Camera-type eye (tissue), 1 donor: Measurements from ENCODE around the gene ME1. TPM values are rescaled to one million over a fixed set of nuclear protein-coding genes. Genes with fewer than 3 reads are reported as not detected.

Experiments
- total RNA-seq: library from RNA; depleted of rRNA; stranded (reverse); fragments of >200 nt; gene quantifications from one replicate; pipeline ENCODE4 v1.2.3, GENCODE V29; 2014

ME1 gene
- total RNA-seq: 17.9 TPM

DNA sequence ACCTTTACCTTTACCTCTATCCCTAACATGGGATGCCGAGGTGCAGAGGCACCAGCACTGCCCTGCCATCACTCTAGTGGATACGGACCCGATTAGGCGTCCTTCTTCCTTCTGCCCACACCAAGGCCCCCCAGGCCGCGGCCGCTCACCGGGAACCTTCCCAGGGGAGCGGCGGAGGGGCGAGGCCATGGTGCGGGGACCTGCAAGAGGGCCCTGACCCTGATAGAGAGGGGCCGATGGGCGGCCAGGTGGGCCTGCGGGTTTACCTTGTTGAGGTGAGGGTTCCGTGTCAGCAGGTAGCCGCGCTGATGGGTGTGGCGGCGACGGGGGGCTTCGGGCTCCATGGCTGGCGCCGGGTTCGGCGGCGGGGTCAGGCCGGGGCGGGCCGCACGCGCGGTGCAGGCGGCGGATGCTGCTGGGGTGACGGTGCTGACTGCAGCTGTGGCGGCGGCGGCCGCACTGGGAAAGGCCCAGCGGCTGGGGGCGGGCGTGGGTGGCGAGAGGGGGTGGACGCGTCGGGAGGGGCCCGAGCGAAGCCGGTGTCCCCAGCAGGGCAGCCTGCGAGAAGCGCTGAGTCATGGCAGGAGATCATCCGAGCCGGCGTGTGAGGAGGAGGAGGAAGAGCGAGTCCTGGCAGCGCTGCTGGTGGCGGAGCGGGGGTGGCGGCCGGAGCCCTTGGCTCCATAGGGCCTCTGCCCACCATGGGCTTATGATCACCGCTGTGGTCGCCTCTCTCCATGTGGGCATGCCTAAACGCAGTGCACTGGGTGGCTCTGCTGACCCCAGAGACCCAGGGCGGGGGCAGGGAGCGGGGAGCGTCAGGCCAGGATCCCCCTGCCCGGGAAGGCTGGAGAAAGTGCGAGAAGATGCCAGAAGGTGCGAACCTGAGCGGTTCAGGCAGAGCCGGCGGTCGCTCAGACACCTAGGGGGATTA lies at the start of gene ME1:
Gene ME1 (minus strand): TSS at position 441 of the 934 bp plus-strand sequence. CDS start 97 bp downstream, at position 344.

DNA sequence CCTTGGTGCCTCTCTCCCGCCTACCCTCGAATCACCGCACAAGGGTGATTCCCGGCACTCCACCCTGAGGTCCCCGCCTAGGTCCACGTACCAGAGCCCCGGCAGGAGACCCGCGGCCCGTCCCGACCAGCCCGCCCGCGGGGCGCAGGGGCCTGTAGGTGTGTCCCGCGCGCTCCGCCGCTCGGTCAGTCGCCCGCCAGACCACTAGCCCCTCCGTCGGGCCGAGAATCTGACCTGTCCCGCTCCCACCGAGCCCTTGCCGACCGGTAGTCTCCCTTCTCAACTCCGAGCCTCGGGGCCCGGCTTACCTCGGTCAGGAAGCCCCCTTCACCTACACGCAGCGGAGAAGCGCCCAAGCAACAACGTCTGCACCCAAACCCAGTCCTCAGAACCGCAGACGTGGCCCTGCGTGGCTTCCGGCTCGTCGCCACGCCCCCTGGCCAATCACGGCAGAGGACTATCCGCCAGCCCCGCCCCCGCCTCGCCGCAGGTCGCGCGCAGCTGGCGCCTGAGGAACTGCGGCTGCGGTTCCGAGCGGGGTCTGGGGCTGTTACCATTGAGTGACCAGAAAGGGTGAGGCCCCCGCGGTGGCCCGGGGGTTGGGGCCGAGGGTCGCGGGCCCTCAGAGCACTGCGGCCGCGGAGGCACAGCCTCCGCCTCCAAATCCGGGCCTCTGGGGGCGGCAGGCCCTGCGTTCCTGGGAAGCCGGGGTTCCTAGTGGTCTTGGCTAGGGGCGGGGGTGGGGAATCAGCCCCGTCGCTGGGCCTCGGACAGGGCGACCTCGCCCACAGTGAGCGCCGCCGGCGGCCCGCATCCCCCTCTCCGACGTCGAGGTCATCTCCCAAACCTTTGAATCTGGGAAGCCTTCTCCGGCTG lies 237.7 kb downstream of the ME1 start, which contains the start of the genes PGM3 and RWDD2A:
Gene PGM3 (minus strand): TSS at position 395 of the 876 bp plus-strand sequence. CDS start 2,253 bp downstream, outside the sequence.
Gene RWDD2A (plus strand): TSS at position 487 of the 876 bp plus-strand sequence. CDS start 1,095 bp downstream, outside the sequence.

Other genes starting within 250 kb of the ME1 start
- gene PGM3, start 237.8 kb downstream of the ME1 start, total RNA-seq: 135 TPM
- 7.6 TPM for gene RWDD2A, start 237.7 kb downstream of the ME1 start, total RNA-seq
- gene PRSS35, start 81.5 kb upstream of the ME1 start, total RNA-seq: 153 TPM